Transverse colon (tissue), 4 donors: ENCODE measurements around the gene RABGEF1.

Source experiments
- POLR2A ChIP-seq: fragments of 450-650 bp; IDR thresholded peaks from one replicate; pipeline ENCODE4 v1.6.1; 2016; ENCODE audit warnings: antibody characterized with exemption, mild to moderate bottlenecking, moderate library complexity
- POLR2AphosphoS5 ChIP-seq, 3 donors: sonication (generic); formaldehyde crosslinking; IDR thresholded peaks; one replicate each; pipeline ENCODE4 v1.6.1; 2016; ENCODE audit warnings: antibody characterized with exemption in 3 of 3
- TF ChIP-seq, protein P1 (sequence below), 5 experiments: fragments of 200-600 bp in 3 of 5; fragments of 450-650 bp in 2 of 5; sonication (generic) in 3 of 5; IDR thresholded peaks; 1 replicate in 2 of 5; 2 replicates in 3 of 5; pipeline ENCODE4 v1.5.1; 2016 to 2017; ENCODE audit warnings: antibody characterized with exemption in 5 of 5, inconsistent platforms in 3 of 5, mild to moderate bottlenecking in 2 of 5, moderate library complexity in 1 of 5

DNA sequence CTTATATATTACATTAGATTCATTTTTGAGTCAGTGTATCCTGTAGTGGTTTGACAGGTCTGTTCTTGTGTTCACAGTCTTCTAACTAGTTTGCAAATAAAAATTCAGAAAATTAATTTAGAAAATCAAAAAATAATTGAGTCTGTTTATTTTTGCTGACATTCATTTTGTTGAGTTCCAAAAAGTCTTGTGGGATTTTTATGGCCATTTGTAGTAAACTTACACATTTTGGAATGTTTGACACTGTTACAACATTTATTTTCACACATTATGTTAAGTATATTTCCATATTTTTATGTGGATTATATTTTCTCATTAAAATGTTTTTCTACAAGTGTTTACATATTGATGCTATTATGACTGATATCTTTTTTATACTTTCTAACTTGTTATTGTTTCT lies 16.4 kb downstream of the RABGEF1 start:
- TF ChIP-seq POLR2A, result no peak
- TF ChIP-seq, protein P1, sequence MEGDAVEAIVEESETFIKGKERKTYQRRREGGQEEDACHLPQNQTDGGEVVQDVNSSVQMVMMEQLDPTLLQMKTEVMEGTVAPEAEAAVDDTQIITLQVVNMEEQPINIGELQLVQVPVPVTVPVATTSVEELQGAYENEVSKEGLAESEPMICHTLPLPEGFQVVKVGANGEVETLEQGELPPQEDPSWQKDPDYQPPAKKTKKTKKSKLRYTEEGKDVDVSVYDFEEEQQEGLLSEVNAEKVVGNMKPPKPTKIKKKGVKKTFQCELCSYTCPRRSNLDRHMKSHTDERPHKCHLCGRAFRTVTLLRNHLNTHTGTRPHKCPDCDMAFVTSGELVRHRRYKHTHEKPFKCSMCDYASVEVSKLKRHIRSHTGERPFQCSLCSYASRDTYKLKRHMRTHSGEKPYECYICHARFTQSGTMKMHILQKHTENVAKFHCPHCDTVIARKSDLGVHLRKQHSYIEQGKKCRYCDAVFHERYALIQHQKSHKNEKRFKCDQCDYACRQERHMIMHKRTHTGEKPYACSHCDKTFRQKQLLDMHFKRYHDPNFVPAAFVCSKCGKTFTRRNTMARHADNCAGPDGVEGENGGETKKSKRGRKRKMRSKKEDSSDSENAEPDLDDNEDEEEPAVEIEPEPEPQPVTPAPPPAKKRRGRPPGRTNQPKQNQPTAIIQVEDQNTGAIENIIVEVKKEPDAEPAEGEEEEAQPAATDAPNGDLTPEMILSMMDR (IDR thresholded peaks at IDR 0.05), result no peak
- no peak for TF ChIP-seq POLR2AphosphoS5 (IDR thresholded peaks at IDR 0.05)
